HepG2 (cell line): Measurements from ENCODE around the gene WDR93. TPM values are rescaled to one million over a fixed set of nuclear protein-coding genes. Genes with fewer than 3 reads are reported as not detected.

Experiments used
- AGO2 ChIP-seq: fragments of 200-400 bp; formaldehyde crosslinking; optimal IDR thresholded peaks from 2 replicates; pipeline ENCODE3; 2017; ENCODE audit warnings: mild to moderate bottlenecking, low read depth, low read length, moderate library complexity
- DNMT1 ChIP-seq: sonication (generic); formaldehyde crosslinking; IDR thresholded peaks from 2 replicates; pipeline ENCODE4 v1.5.1; 2020; ENCODE audit warnings: mild to moderate bottlenecking, missing genetic modification reagents
- ETV6 ChIP-seq: sonication (generic); formaldehyde crosslinking; conservative IDR thresholded peaks from 2 replicates; pipeline ENCODE4 v1.4.0; 2020; ENCODE audit warnings: missing genetic modification reagents
- FOXA3 ChIP-seq: IDR thresholded peaks from 2 replicates; pipeline ENCODE4 v1.6.1; 2016; ENCODE audit warnings: missing genetic modification reagents, missing compliant biosample characterization
- KAT2B ChIP-seq: fragments of 150-350 bp; IDR thresholded peaks from 2 replicates; pipeline ENCODE4 v1.6.1; 2014; ENCODE audit warnings: low read depth, low read length, borderline replicate concordance
- MAFF ChIP-seq: IDR thresholded peaks from 2 replicates; pipeline ENCODE4 v1.6.1; 2011; ENCODE audit warnings: low read depth, low read length, improper control_type of control experiment
- MEIS1 ChIP-seq: sonication (generic); formaldehyde crosslinking; IDR thresholded peaks from 2 replicates; pipeline ENCODE4 v1.9.0; 2021; ENCODE audit warnings: mild to moderate bottlenecking, missing genetic modification reagents, moderate library complexity, borderline replicate concordance
- MYC ChIP-seq: sonication (generic); formaldehyde crosslinking; IDR thresholded peaks from 2 replicates; pipeline ENCODE4 v1.9.0; 2021; ENCODE audit warnings: missing genetic modification reagents, borderline replicate concordance
- PHF21A ChIP-seq: sonication (generic); formaldehyde crosslinking; IDR thresholded peaks from 2 replicates; pipeline ENCODE4 v1.5.0; 2020; ENCODE audit warnings: mild to moderate bottlenecking, missing genetic modification reagents
- PTBP1 ChIP-seq: fragments of 200-400 bp; formaldehyde crosslinking; IDR thresholded peaks from 2 replicates; pipeline ENCODE4 v1.6.1; 2018; ENCODE audit warnings: low read length, low read depth; ENCODE audit not compliant: poor library complexity, severe bottlenecking
- RELA ChIP-seq: sonication (generic); formaldehyde crosslinking; IDR thresholded peaks from 2 replicates; pipeline ENCODE4 v1.4.0; 2020; ENCODE audit warnings: missing genetic modification reagents
- SNRNP70 ChIP-seq: fragments of 200-400 bp; formaldehyde crosslinking; IDR thresholded peaks from 2 replicates; pipeline ENCODE4 v1.6.1; 2017; ENCODE audit warnings: mild to moderate bottlenecking, low read depth, low read length, moderate library complexity
- TCF12 ChIP-seq, 2 experiments: fragments of 450-650 bp in 1 of 2; sonication (generic) in 1 of 2; formaldehyde crosslinking in 1 of 2; IDR thresholded peaks; 2 replicates each; pipeline versions ENCODE4 v1.6.1 to v1.8.0; 2017 to 2022; ENCODE audit warnings: antibody characterized with exemption in 1 of 2, mild to moderate bottlenecking in 1 of 2, missing genetic modification reagents in 1 of 2, moderate library complexity in 1 of 2
- ZNF124 ChIP-seq: sonication (generic); formaldehyde crosslinking; IDR thresholded peaks from 2 replicates; pipeline ENCODE4 v1.4.0; 2020; ENCODE audit warnings: missing genetic modification reagents
- ZNF136 ChIP-seq: sonication (generic); formaldehyde crosslinking; IDR thresholded peaks from 2 replicates; pipeline ENCODE4 v1.8.1; 2022; ENCODE audit warnings: low read depth, mild to moderate bottlenecking, moderate library complexity, missing genetic modification reagents
- ZNF24 ChIP-seq: fragments of 450-650 bp; IDR thresholded peaks from 2 replicates; pipeline ENCODE4 v1.6.1; 2017; ENCODE audit warnings: antibody characterized with exemption, mild to moderate bottlenecking
- ZNF263 ChIP-seq: sonication (generic); formaldehyde crosslinking; IDR thresholded peaks from 2 replicates; pipeline ENCODE4 v1.4.0; 2020; ENCODE audit warnings: missing genetic modification reagents
- ZNF335 ChIP-seq: sonication (generic); formaldehyde crosslinking; IDR thresholded peaks from 2 replicates; pipeline ENCODE4 v1.4.0; 2020; ENCODE audit warnings: missing genetic modification reagents
- ZNF557 ChIP-seq: sonication (generic); formaldehyde crosslinking; IDR thresholded peaks from 2 replicates; pipeline ENCODE4 v1.4.0; 2020; ENCODE audit warnings: missing genetic modification reagents
- ZNF772 ChIP-seq: sonication (generic); formaldehyde crosslinking; IDR thresholded peaks from 2 replicates; pipeline ENCODE4 v1.5.0; 2020; ENCODE audit warnings: mild to moderate bottlenecking, missing genetic modification reagents
- ZNF782 ChIP-seq: sonication (generic); formaldehyde crosslinking; IDR thresholded peaks from 2 replicates; pipeline ENCODE4 v1.4.0; 2020; ENCODE audit warnings: missing genetic modification reagents, mild to moderate bottlenecking, borderline replicate concordance
- ZSCAN12 ChIP-seq: sonication (generic); formaldehyde crosslinking; IDR thresholded peaks from 2 replicates; pipeline ENCODE4 v1.9.0; 2021; ENCODE audit warnings: mild to moderate bottlenecking, missing genetic modification reagents
- polyA plus RNA-seq, 8 experiments: library from polyadenylated mRNA; depleted of rRNA in 3 of 8; stranded (reverse) in 7 of 8; unstranded in 1 of 8; fragments of >200 nt; fragmentation: Illumina TruSeq in 4 of 8; extraction: Trizol in 4 of 8; gene quantifications; 2 replicates each; pipeline versions ENCODE4 v1.2.1 to v1.2.3, GENCODE V29; 2011 to 2016; ENCODE audit warnings: low read depth in 4 of 8, missing spikeins in 1 of 8, mixed read lengths in 1 of 8; ENCODE audit not compliant: insufficient read depth in 1 of 8
- total RNA-seq, 5 experiments: library from RNA; depleted of rRNA; stranded (reverse); fragments of >200 nt; fragmentation: Illumina TruSeq; extraction: Trizol; gene quantifications; 2 replicates each; pipeline ENCODE4 v1.2.3, GENCODE V29; 2016; ENCODE audit warnings: low read depth in 1 of 5
- TF ChIP-seq, protein P1 (sequence below): sonication (generic); formaldehyde crosslinking; IDR thresholded peaks from 2 replicates; pipeline ENCODE4 v1.4.0; 2020; ENCODE audit warnings: mild to moderate bottlenecking, low read depth, missing genetic modification reagents
- TF ChIP-seq, protein P2 (sequence below): sonication (generic); formaldehyde crosslinking; IDR thresholded peaks from 2 replicates; pipeline ENCODE4 v1.8.1; 2023; ENCODE audit warnings: mild to moderate bottlenecking, missing genetic modification reagents, borderline replicate concordance
- TF ChIP-seq, protein P3 (sequence below): sonication (generic); formaldehyde crosslinking; IDR thresholded peaks from 2 replicates; pipeline ENCODE4 v1.5.1; 2020; ENCODE audit warnings: missing genetic modification reagents, mild to moderate bottlenecking, borderline replicate concordance
- TF ChIP-seq, protein P4 (sequence below): sonication (generic); formaldehyde crosslinking; IDR thresholded peaks from 2 replicates; pipeline ENCODE4 v1.4.0; 2020; ENCODE audit warnings: missing genetic modification reagents
- TF ChIP-seq, protein P5 (sequence below): IDR thresholded peaks from 2 replicates; pipeline ENCODE4 v1.6.1; 2016; ENCODE audit warnings: missing genetic modification reagents, missing compliant biosample characterization

WDR93 gene
- total and polyA plus RNA-seq, 2 of the 13 experiments (the other 11 are each of a cell fraction or from before 2014, with no cell fraction given): 0.07 TPM; not detected in 1

DNA sequence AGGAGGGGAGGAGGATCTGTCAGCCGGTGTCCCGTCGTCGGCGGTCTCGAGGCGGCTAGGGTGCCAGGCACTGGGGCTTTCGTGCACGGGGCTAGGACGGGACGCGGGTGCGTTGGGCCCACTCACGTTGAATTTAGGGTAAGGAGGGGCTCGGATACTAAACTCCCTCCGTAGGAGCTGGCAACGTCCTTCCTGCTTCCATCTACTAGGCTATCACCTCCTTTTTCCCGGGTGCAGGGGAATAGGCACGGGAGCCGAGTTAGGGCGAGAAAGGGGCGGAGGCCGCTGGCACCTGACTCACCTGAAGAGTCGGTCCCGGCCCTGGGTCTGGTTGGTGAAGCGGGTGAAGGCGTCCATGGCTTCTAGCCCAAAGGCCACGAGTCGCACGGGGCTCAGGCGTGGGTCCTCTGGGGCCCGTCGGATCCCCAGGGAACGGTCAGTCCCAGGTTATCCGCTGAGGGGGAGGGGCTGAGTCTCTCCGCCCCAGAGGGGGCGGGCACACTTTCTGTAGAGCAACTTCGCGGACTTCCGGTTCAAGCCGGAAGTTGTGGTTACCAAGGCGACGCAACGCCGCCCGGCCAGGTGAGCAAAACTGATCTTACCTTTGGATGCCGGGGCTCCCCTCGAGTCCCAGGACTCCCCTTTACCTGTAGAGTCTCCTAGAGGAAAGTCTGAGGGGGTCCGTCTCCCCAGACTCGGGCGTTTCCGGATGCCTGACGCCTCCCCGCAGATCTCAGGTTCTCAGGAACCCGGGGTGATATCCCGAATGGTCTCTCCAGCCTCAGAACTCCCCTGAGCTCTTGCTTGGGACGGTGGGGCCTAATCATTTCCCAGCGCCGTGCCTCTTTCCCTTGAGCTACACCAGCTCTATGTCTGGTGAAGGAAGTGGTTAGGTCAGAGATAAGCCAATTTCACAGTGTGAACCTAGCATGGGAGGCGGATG, at the start of gene WDR93, which contains the start of gene PEX11A (continued):
- no peak for TF ChIP-seq ZNF335
- TF ChIP-seq, protein P1, sequence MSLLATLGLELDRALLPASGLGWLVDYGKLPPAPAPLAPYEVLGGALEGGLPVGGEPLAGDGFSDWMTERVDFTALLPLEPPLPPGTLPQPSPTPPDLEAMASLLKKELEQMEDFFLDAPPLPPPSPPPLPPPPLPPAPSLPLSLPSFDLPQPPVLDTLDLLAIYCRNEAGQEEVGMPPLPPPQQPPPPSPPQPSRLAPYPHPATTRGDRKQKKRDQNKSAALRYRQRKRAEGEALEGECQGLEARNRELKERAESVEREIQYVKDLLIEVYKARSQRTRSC (CRISPR knock-in tag): no peak
- TF ChIP-seq FOXA3 (CRISPR knock-in tag): 0 out of 2 replicates have a peak, but pooled peaks have one; percentile 11
- TF ChIP-seq ZNF124 (CRISPR knock-in tag): no peak
- no peak for TF ChIP-seq RELA (CRISPR knock-in tag)
- TF ChIP-seq, protein P2, sequence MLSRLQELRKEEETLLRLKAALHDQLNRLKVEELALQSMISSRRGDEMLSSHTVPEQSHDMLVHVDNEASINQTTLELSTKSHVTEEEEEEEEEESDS (CRISPR knock-in tag): no peak
- no peak; the same call in 1 of the 2 replicates for TF ChIP-seq ETV6 (CRISPR knock-in tag)
- no peak for TF ChIP-seq SNRNP70
- TF ChIP-seq ZNF557 (CRISPR knock-in tag): no peak
- no peak for TF ChIP-seq ZSCAN12
- TF ChIP-seq AGO2: no peak
- no peak for TF ChIP-seq ZNF263
- TF ChIP-seq MEIS1 (CRISPR knock-in tag): peak; percentile 65; the same call in 1 of the 2 replicates
- no peak; the same call in 1 of the 2 replicates for TF ChIP-seq ZNF772 (CRISPR knock-in tag)
- TF ChIP-seq MAFF: no peak
- TF ChIP-seq, protein P3, sequence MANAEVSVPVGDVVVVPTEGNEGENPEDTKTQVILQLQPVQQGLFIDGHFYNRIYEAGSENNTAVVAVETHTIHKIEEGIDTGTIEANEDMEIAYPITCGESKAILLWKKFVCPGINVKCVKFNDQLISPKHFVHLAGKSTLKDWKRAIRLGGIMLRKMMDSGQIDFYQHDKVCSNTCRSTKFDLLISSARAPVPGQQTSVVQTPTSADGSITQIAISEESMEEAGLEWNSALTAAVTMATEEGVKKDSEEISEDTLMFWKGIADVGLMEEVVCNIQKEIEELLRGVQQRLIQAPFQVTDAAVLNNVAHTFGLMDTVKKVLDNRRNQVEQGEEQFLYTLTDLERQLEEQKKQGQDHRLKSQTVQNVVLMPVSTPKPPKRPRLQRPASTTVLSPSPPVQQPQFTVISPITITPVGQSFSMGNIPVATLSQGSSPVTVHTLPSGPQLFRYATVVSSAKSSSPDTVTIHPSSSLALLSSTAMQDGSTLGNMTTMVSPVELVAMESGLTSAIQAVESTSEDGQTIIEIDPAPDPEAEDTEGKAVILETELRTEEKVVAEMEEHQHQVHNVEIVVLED: no peak
- TF ChIP-seq, protein P4, sequence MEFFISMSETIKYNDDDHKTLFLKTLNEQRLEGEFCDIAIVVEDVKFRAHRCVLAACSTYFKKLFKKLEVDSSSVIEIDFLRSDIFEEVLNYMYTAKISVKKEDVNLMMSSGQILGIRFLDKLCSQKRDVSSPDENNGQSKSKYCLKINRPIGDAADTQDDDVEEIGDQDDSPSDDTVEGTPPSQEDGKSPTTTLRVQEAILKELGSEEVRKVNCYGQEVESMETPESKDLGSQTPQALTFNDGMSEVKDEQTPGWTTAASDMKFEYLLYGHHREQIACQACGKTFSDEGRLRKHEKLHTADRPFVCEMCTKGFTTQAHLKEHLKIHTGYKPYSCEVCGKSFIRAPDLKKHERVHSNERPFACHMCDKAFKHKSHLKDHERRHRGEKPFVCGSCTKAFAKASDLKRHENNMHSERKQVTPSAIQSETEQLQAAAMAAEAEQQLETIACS (CRISPR knock-in tag): no peak
- no peak for TF ChIP-seq ZNF782
- TF ChIP-seq MYC (CRISPR knock-in tag): peak; percentile 73; the same call in 1 of the 2 replicates
- peak; percentile 61; the same call in 1 of the 2 replicates for TF ChIP-seq PHF21A
- no peak for TF ChIP-seq PTBP1
- TF ChIP-seq, protein P5, sequence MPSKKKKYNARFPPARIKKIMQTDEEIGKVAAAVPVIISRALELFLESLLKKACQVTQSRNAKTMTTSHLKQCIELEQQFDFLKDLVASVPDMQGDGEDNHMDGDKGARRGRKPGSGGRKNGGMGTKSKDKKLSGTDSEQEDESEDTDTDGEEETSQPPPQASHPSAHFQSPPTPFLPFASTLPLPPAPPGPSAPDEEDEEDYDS (CRISPR knock-in tag): peak; percentile 80
- no peak for TF ChIP-seq ZNF136
- TF ChIP-seq DNMT1 (CRISPR knock-in tag): no peak
- no peak for TF ChIP-seq KAT2B
- no peak for TF ChIP-seq TCF12 (IDR thresholded peaks at IDR 0.05)
- TF ChIP-seq TCF12 (CRISPR knock-in tag; IDR thresholded peaks at IDR 0.05): no peak
- TF ChIP-seq ZNF24: no peak
